UCSD-AML1 (cell line): ENCODE measurements around the gene TPST2.
"Not testable (repeated sequence)": the region's sequence is repeated elsewhere in the genome, so short reads cannot be mapped to it uniquely, and the experiment has no call there.

ENCODE experiments used
- DNase-seq: peaks from one replicate; lab custom pipeline; 2025; ENCODE audit not compliant: unreplicated experiment; lab: John Stamatoyannopoulos, UW

The TPST2 gene

GRCh38 chr22:26536056-26536761 lies 53.7 kb downstream of the TPST2 start:
- DNase-seq: no peak

- no peak for DNase-seq
Measured at GRCh38 chr22:26535603-26535908, 54.4 kb downstream of the TPST2 start.

- no peak for DNase-seq
Measured at GRCh38 chr22:26534874-26535602, 54.9 kb downstream of the TPST2 start.

- no peak for DNase-seq
Measured at GRCh38 chr22:26534171-26534855, 55.6 kb downstream of the TPST2 start.

GRCh38 chr22:26529345-26529744 lies 60.6 kb downstream of the TPST2 start:
- DNase-seq: no peak

- DNase-seq: not testable (repeated sequence)
Measured at GRCh38 chr22:26528518-26528917, 61.4 kb downstream of the TPST2 start.

- DNase-seq: no peak
Measured at GRCh38 chr22:26527574-26528465, 62.1 kb downstream of the TPST2 start.

- DNase-seq: no peak
Measured at GRCh38 chr22:26527167-26527566, 62.8 kb downstream of the TPST2 start.

- no peak for DNase-seq
Measured at GRCh38 chr22:26525946-26526564, 63.9 kb downstream of the TPST2 start.

GRCh38 chr22:26524870-26525269 lies 65.1 kb downstream of the TPST2 start:
- DNase-seq: no peak

GRCh38 chr22:26522592-26522991 lies 67.3 kb downstream of the TPST2 start:
- no peak for DNase-seq

- no peak for DNase-seq
Measured at GRCh38 chr22:26522012-26522411, 67.9 kb downstream of the TPST2 start.

- no peak for DNase-seq
Measured at GRCh38 chr22:26517429-26517828, 72.5 kb downstream of the TPST2 start.

GRCh38 chr22:26516503-26516902 lies 73.4 kb downstream of the TPST2 start:
- no peak for DNase-seq

- DNase-seq: no peak
Measured at GRCh38 chr22:26515931-26516330, 74.0 kb downstream of the TPST2 start.

GRCh38 chr22:26514419-26515161 lies 75.3 kb downstream of the TPST2 start:
- DNase-seq: no peak

GRCh38 chr22:26513838-26514237 lies 76.1 kb downstream of the TPST2 start:
- no peak for DNase-seq

- peak; percentile 91 for DNase-seq
Measured at GRCh38 chr22:26512149-26512793, 77.7 kb downstream of the TPST2 start, which contains the start of gene TFIP11. Gene TFIP11, minus strand, starts transcription at chr22:26512473. Its CDS starts 2,201 bp downstream, at chr22:26510272.

GRCh38 chr22:26508148-26508547 lies 81.8 kb downstream of the TPST2 start:
- no peak for DNase-seq
